Osteoblast (primary cell): ENCODE data around the gene TMED6. TPM values are rescaled to one million over a fixed set of nuclear protein-coding genes. Genes with fewer than 3 reads are reported as not detected.

Experiments used
- DNase-seq: peaks from one replicate; pipeline ENCODE4 v3.0.0; 2011; ENCODE audit warnings: low spot score, mixed read lengths; ENCODE audit not compliant: insufficient read length; ENCODE audit errors: missing footprints
- H2AFZ ChIP-seq: 2 replicates; pipeline ENCODE4 v1.6.0; 2011; ENCODE audit warnings: mild to moderate bottlenecking, low read length
- H3K27ac ChIP-seq: 2 replicates; pipeline ENCODE4 v1.5.1; 2011; ENCODE audit warnings: mild to moderate bottlenecking, low read depth, low read length, moderate library complexity
- H3K27me3 ChIP-seq: 2 replicates; pipeline ENCODE4 v1.6.0; 2012; ENCODE audit warnings: mild to moderate bottlenecking, control low read depth, inconsistent platforms, low read length, moderate library complexity; ENCODE audit not compliant: insufficient read depth
- H3K36me3 ChIP-seq: 2 replicates; pipeline ENCODE4 v1.5.1; 2011; ENCODE audit warnings: mild to moderate bottlenecking, low read length, control low read depth, moderate library complexity; ENCODE audit not compliant: insufficient read depth
- H3K4me1 ChIP-seq: 2 replicates; pipeline ENCODE4 v1.5.1; 2011; ENCODE audit warnings: mild to moderate bottlenecking, low read length, control low read depth, moderate library complexity; ENCODE audit not compliant: insufficient read depth
- H3K4me2 ChIP-seq: 2 replicates; pipeline ENCODE4 v1.6.0; 2011; ENCODE audit warnings: mild to moderate bottlenecking, low read length; ENCODE audit not compliant: insufficient read depth
- H3K4me3 ChIP-seq: fragments of 200-600 bp; sonication (generic); 3 replicates; pipeline ENCODE4 v1.5.1; 2012; ENCODE audit warnings: mild to moderate bottlenecking, low read length, inconsistent platforms; ENCODE audit not compliant: insufficient read depth
- H3K79me2 ChIP-seq: 2 replicates; pipeline ENCODE4 v1.6.0; 2012; ENCODE audit warnings: mild to moderate bottlenecking, low read length, control low read depth, inconsistent platforms; ENCODE audit not compliant: insufficient read depth
- H3K9me3 ChIP-seq: 2 replicates; pipeline ENCODE4 v1.5.1; 2011; ENCODE audit warnings: low read depth, low read length, control low read depth
- H4K20me1 ChIP-seq: 2 replicates; pipeline ENCODE4 v1.6.0; 2012; ENCODE audit warnings: mild to moderate bottlenecking, low read length, control low read depth; ENCODE audit not compliant: insufficient read depth
- total RNA-seq: library from RNA; depleted of rRNA; stranded (reverse); fragments of >200 nt; gene quantifications from 2 replicates; pipeline ENCODE4 v1.2.3, GENCODE V29; 2012
- TF ChIP-seq, protein P1 (sequence below): IDR thresholded peaks from 2 replicates; pipeline ENCODE4 v1.5.1; 2011; ENCODE audit warnings: mild to moderate bottlenecking, low read depth, low read length, moderate library complexity; ENCODE audit errors: extremely low read depth

Gene TMED6
- total RNA-seq, 1 donor = 0.72 TPM

DNA sequence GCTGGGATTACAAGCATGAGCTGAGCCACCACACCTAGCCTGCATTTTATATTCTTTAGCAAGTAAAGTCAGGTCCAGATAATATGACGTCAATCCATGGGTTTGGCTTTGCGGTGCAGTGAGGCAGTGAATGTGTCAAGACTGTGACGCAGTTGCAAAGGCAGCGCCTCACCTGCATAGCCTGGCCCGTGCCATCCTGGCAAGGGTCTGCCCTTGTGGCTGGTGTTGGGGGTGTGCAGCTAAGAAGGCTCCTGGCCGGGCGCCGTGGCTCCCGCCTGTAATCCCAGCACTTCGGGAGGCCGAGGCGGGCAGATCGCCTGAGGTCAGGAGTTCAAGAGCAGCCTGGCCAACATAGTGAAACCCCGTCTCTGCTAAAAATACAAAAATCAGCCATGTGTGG, 28.2 kb downstream of the TMED6 start:
- Histone ChIP-seq H3K4me1 (peaks cover 15% of the 10 kb centered on the region), H3K4me2 (no peak overlapping the region), H3K27ac (no peak overlapping the region), H3K36me3 (peaks cover 92% of the 10 kb centered on the region), H3K79me2 (peaks cover 90% of the 10 kb centered on the region), H3K9me3 (no peaks in the 10 kb centered on the region), H4K20me1 (peaks cover 33% of the 10 kb centered on the region), H3K27me3 (no peaks in the 10 kb centered on the region), H3K4me3 (no peak overlapping the region), H2AFZ (no peak overlapping the region)
- TF ChIP-seq, protein P1, sequence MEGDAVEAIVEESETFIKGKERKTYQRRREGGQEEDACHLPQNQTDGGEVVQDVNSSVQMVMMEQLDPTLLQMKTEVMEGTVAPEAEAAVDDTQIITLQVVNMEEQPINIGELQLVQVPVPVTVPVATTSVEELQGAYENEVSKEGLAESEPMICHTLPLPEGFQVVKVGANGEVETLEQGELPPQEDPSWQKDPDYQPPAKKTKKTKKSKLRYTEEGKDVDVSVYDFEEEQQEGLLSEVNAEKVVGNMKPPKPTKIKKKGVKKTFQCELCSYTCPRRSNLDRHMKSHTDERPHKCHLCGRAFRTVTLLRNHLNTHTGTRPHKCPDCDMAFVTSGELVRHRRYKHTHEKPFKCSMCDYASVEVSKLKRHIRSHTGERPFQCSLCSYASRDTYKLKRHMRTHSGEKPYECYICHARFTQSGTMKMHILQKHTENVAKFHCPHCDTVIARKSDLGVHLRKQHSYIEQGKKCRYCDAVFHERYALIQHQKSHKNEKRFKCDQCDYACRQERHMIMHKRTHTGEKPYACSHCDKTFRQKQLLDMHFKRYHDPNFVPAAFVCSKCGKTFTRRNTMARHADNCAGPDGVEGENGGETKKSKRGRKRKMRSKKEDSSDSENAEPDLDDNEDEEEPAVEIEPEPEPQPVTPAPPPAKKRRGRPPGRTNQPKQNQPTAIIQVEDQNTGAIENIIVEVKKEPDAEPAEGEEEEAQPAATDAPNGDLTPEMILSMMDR = no peak
- no peak for DNase-seq

DNA sequence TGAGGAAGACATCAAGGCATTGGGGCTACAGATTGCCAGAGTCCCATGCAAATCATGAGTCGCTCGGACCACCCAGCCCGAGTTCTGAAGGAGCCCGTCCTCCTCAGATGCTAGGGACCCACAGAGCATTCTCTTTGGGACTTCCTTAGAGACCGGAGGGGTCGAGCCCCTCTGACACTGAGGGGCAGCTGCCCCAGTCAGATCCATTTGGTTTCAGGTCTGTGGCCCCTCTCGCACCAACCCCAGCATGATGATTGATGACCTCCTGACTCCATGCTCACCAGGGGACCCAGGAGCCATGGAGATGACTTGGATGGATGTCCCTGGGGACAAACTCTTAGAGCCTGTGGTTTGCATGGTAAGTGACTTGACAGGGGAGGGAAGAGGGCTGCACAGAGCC, 29.2 kb downstream of the TMED6 start:
- no peak for DNase-seq
- Histone ChIP-seq H3K4me3 (no peak overlapping the region), H3K9me3 (no peaks in the 10 kb centered on the region), H3K79me2 (peaks cover 80% of the 10 kb centered on the region), H3K27ac (no peak overlapping the region), H3K27me3 (no peaks in the 10 kb centered on the region), H3K4me1 (peaks cover 8% of the 10 kb centered on the region), H2AFZ (no peak overlapping the region), H3K36me3 (peaks cover 91% of the 10 kb centered on the region), H4K20me1 (peaks cover 30% of the 10 kb centered on the region), H3K4me2 (no peak overlapping the region)
- TF ChIP-seq, protein P1 = no peak

DNA sequence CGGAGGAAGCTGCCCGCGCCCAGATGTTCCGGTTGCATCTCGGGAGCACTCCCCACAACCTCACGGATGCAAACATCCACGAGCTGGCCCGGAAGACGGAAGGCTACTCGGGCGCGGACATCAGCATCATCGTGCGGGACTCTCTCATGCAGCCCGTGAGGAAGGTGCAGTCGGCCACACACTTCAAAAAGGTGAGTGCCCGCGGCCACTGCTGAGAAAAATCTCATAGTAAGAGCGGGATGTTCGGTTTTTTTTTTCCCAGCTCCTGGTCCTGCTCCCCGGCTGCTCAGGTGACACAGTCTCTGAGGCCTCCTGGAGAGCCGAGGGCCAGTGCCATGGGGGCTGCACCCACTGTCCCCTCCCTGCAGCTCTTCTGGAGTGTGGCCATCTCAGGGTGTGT, 30.5 kb downstream of the TMED6 start:
- Histone ChIP-seq H3K79me2 (peaks cover 80% of the 10 kb centered on the region), H3K4me2 (no peak overlapping the region), H3K27me3 (no peaks in the 10 kb centered on the region), H3K4me3 (no peak overlapping the region), H3K9me3 (no peaks in the 10 kb centered on the region), H3K4me1 (no peaks in the 10 kb centered on the region), H3K36me3 (peaks cover 92% of the 10 kb centered on the region), H4K20me1 (peaks cover 29% of the 10 kb centered on the region), H2AFZ (no peak overlapping the region), H3K27ac (no peak overlapping the region)
- TF ChIP-seq, protein P1 = no peak
- DNase-seq = no peak

DNA sequence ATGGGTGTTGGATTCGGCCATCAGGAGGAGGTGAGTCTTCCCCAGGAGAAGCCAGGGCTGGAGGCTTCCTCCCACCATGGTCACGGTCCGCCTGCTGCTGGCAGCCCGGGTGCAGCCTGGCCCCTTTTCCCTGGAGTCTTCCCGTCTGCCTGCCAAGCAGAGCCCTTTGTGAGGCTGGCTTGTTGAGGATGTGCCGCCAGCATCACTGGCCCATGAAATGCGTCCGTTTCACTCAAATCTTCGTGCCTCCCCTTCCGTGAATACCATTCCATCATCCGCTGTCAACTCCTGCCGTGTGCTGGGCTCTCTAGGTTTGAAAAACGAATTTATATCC, 30.9 kb downstream of the TMED6 start:
- Histone ChIP-seq H3K27ac (no peak overlapping the region), H3K4me2 (no peak overlapping the region), H2AFZ (no peak overlapping the region), H4K20me1 (peaks cover 26% of the 10 kb centered on the region), H3K36me3 (peaks cover 93% of the 10 kb centered on the region), H3K27me3 (no peaks in the 10 kb centered on the region), H3K4me3 (no peak overlapping the region), H3K4me1 (no peaks in the 10 kb centered on the region), H3K9me3 (no peaks in the 10 kb centered on the region), H3K79me2 (peaks cover 80% of the 10 kb centered on the region)
- DNase-seq = no peak
- TF ChIP-seq, protein P1 = no peak
